ENCODE measurements around the gene HSPA4L. TPM values are rescaled to one million over a fixed set of nuclear protein-coding genes. Genes with fewer than 3 reads are reported as not detected.

The HSPA4L gene
- total RNA-seq, 1 experiment from 2014 or later, result 8.7 TPM

DNA sequence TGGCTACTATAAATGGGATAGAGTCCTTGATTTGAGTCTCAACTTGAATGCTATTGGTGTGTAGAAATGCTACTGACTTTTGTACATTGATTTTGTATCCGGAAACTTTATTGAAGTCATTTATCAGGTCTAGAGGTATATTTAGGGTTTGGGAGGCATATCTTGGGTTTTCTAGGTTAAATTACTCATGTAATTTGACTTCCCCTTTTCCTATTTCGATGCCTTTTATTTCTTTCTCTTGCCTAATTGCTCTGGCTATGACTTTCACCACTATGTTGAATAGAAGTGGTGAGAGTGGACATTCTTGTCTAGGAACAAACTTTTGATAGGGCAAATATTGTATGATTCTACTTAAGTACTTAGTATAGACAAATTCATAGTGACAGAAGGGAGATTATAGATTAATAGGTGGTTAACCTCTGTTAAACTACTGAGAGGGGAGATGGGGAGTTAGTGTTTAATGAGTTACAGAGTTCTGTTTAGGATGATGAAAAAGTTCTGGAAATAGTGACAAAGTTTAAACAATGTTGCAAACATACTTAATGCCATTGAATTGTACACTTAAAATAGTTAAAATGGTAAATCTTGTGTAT is 22.8 kb upstream of the HSPA4L start:
- H3K9ac ChIP-seq (ENCODE audit: low read length), result no peak overlapping the region
- no peak overlapping the region for H2AFZ ChIP-seq (ENCODE audit: low read length)
- H3K27me3 ChIP-seq (ENCODE audit: low read length), result no peaks in the 10 kb centered on the region
- BruUV-seq (replicated peaks), result no TSS peak
- H3K9me3 ChIP-seq (ENCODE audit: low read length), result no peaks in the 10 kb centered on the region
- ATAC-seq, result no peak
- H3K4me2 ChIP-seq (ENCODE audit: low read length), result no peak overlapping the region
- H3K79me2 ChIP-seq (ENCODE audit: low read length), result no peaks in the 10 kb centered on the region
- no peaks in the 10 kb centered on the region for H3K9me2 ChIP-seq (replicated peaks; ENCODE audit: low read length)
- no peak overlapping the region for H3K4me3 ChIP-seq (ENCODE audit: low read length)
- no peaks in the 10 kb centered on the region for H4K20me1 ChIP-seq (ENCODE audit: low read length)
- TF ChIP-seq EZH2 (IDR thresholded peaks at IDR 0.05; ENCODE audit: low read length, unreplicated experiment) (no peak), EZH2phosphoT487 (IDR thresholded peaks at IDR 0.05; ENCODE audit: borderline replicate concordance, low read length) (no peak)
- TF ChIP-seq, protein P1, sequence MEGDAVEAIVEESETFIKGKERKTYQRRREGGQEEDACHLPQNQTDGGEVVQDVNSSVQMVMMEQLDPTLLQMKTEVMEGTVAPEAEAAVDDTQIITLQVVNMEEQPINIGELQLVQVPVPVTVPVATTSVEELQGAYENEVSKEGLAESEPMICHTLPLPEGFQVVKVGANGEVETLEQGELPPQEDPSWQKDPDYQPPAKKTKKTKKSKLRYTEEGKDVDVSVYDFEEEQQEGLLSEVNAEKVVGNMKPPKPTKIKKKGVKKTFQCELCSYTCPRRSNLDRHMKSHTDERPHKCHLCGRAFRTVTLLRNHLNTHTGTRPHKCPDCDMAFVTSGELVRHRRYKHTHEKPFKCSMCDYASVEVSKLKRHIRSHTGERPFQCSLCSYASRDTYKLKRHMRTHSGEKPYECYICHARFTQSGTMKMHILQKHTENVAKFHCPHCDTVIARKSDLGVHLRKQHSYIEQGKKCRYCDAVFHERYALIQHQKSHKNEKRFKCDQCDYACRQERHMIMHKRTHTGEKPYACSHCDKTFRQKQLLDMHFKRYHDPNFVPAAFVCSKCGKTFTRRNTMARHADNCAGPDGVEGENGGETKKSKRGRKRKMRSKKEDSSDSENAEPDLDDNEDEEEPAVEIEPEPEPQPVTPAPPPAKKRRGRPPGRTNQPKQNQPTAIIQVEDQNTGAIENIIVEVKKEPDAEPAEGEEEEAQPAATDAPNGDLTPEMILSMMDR (conservative IDR thresholded peaks at IDR 0.05; ENCODE audit: low read depth, low read length), result no peak
- peaks cover 13% of the 10 kb centered on the region for H3K4me1 ChIP-seq (ENCODE audit: insufficient read depth, low read length)
- CTCF ChIA-PET, result no interaction called here
- POLR2A ChIA-PET (ENCODE audit: unreplicated experiment), result no interaction called here
- intact Hi-C loops (cut with micrococcal nuclease), result no loop called here
- 0 out of 2 replicates have a peak overlapping the region, but pooled peaks have one; percentile 9 for H3K27ac ChIP-seq (ENCODE audit: low read length)
- DNase-seq, result no peak
- no peaks in the 10 kb centered on the region for H3F3A ChIP-seq (ENCODE audit: low read length, unreplicated experiment)
- no peaks in the 10 kb centered on the region for H3K36me3 ChIP-seq (ENCODE audit: low read depth, low read length)

DNA sequence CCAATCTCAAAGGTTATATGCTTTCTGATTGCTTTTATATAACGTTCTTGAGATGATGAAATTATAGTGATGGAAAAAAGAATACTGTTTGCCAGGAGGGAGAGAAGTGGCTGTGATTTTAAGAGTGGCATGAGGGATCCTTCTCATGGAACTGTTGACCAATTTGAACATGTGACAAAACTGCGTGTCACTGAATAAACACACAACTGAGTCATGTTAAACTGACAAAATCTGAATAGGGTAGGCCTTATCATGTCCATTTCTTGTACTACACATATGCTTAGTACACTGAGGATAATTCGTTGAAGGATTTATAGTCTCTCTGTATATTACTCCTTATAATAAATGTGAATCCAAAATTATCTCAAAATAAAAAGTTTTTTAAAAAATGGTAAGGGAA is 22.2 kb upstream of the HSPA4L start:
- Histone ChIP-seq H3K9me2 (replicated peaks; ENCODE audit: low read length) (no peaks in the 10 kb centered on the region), H3K27ac (ENCODE audit: low read length) (peak overlapping the region; percentile 43), H3K4me3 (ENCODE audit: low read length) (no peak overlapping the region), H4K20me1 (ENCODE audit: low read length) (no peaks in the 10 kb centered on the region), H3K9ac (ENCODE audit: low read length) (no peak overlapping the region), H3K36me3 (ENCODE audit: low read depth, low read length) (no peaks in the 10 kb centered on the region), H3K4me1 (ENCODE audit: insufficient read depth, low read length) (peaks cover 13% of the 10 kb centered on the region), H3K4me2 (ENCODE audit: low read length) (no peak overlapping the region), H3F3A (ENCODE audit: low read length, unreplicated experiment) (no peaks in the 10 kb centered on the region), H3K27me3 (ENCODE audit: low read length) (no peaks in the 10 kb centered on the region), H2AFZ (ENCODE audit: low read length) (no peak overlapping the region), H3K79me2 (ENCODE audit: low read length) (no peaks in the 10 kb centered on the region), H3K9me3 (ENCODE audit: low read length) (no peaks in the 10 kb centered on the region)
- ChIA-PET POLR2A (ENCODE audit: unreplicated experiment) (no interaction called here), CTCF (no interaction called here)
- BruUV-seq (replicated peaks), result no TSS peak
- TF ChIP-seq, protein P1 (conservative IDR thresholded peaks at IDR 0.05; ENCODE audit: low read depth, low read length), result no peak
- TF ChIP-seq EZH2phosphoT487 (IDR thresholded peaks at IDR 0.05; ENCODE audit: borderline replicate concordance, low read length), result no peak
- TF ChIP-seq EZH2 (IDR thresholded peaks at IDR 0.05; ENCODE audit: low read length, unreplicated experiment), result no peak
- intact Hi-C loops (cut with micrococcal nuclease), result no loop called here
- peak; percentile 97 for ATAC-seq
- DNase-seq, result peak; percentile 81

DNA sequence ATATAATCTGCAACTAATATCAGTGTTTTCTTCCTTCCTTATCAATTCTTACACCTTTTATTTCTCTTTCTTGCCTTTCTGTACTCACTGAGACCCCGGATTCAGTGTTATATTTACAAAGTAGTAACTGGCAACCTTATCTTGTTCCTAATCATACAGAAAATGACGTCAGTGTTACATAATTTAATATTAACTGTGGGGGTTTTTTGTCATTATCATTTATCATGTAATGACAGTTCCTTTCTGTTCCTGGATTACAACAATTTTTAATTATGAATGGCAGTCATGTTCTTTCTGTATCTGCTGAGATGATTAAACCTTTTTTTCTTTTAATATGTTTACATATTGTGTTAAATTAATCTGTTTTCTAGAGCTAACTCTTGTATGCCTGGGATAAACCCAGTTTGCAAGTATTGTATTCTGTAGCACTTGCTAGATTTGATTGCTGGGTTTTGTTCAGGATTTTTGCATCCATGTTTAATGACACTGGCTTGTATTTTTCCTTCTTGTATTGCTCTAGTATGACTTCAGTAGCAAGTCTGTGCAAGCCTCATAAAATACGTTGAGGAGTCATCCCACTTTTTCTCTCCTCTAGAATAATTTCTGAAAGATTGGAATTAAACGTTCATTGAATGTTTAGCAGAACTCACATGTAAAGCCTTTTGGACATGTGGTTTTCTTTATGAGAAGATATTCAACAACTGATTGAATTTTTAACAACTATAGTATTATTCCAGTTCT is 10.4 kb upstream of the HSPA4L start:
- no peaks in the 10 kb centered on the region for H3K27me3 ChIP-seq (ENCODE audit: low read length)
- no peak overlapping the region for H3K9ac ChIP-seq (ENCODE audit: low read length)
- intact Hi-C loops (cut with micrococcal nuclease), result no loop called here
- no peaks in the 10 kb centered on the region for H3K9me2 ChIP-seq (replicated peaks; ENCODE audit: low read length)
- no peaks in the 10 kb centered on the region for H3F3A ChIP-seq (ENCODE audit: low read length, unreplicated experiment)
- H4K20me1 ChIP-seq (ENCODE audit: low read length), result no peaks in the 10 kb centered on the region
- DNase-seq (no peak), ATAC-seq (no peak)
- H3K36me3 ChIP-seq (ENCODE audit: low read depth, low read length), result no peaks in the 10 kb centered on the region
- no peak overlapping the region for H3K4me2 ChIP-seq (ENCODE audit: low read length)
- BruUV-seq (replicated peaks), result no TSS peak
- no peaks in the 10 kb centered on the region for H3K9me3 ChIP-seq (ENCODE audit: low read length)
- no peak overlapping the region for H3K27ac ChIP-seq (ENCODE audit: low read length)
- no peaks in the 10 kb centered on the region for H3K79me2 ChIP-seq (ENCODE audit: low read length)
- no peak for TF ChIP-seq EZH2 (IDR thresholded peaks at IDR 0.05; ENCODE audit: low read length, unreplicated experiment)
- no peak for TF ChIP-seq EZH2phosphoT487 (IDR thresholded peaks at IDR 0.05; ENCODE audit: borderline replicate concordance, low read length)
- TF ChIP-seq, protein P1 (conservative IDR thresholded peaks at IDR 0.05; ENCODE audit: low read depth, low read length), result no peak
- POLR2A ChIA-PET (ENCODE audit: unreplicated experiment), result no interaction called here
- no peak overlapping the region for H3K4me3 ChIP-seq (ENCODE audit: low read length)
- no peaks in the 10 kb centered on the region for H3K4me1 ChIP-seq (ENCODE audit: insufficient read depth, low read length)
- H2AFZ ChIP-seq (ENCODE audit: low read length), result no peak overlapping the region
- CTCF ChIA-PET, result no interaction called here

Data from PC-3 (cell line).